SK-N-SH (cell line): ENCODE data around the gene CENATAC. TPM values are rescaled to one million over a fixed set of nuclear protein-coding genes. Genes with fewer than 3 reads are reported as not detected.

Experiments used
- CTCF ChIA-PET: fragments of 300-600, 350-600 bp; formaldehyde crosslinking; extraction: SDS; loops from one replicate; lab custom pipeline; 2021; lab: Yijun Ruan, JAX
- POLR2A ChIA-PET: fragments of 350-600 bp; sonication (Branson Sonifier 250); formaldehyde crosslinking; extraction: SDS; loops from one replicate; lab custom pipeline; 2020; ENCODE audit warnings: antibody characterized with exemption, inconsistent platforms; lab: Yijun Ruan, JAX
- DNase-seq: peaks from one replicate; pipeline ENCODE4 v3.0.0; 2012
- H2AFZ ChIP-seq: fragments of 200-600 bp; sonication (generic); 2 replicates; pipeline ENCODE4 v1.8.1; 2016; ENCODE audit warnings: antibody characterized with exemption, mild to moderate bottlenecking, low read depth
- H3F3A ChIP-seq: fragments of 200-600 bp; sonication (generic); replicated peaks from 2 replicates; pipeline ENCODE3; 2016; ENCODE audit warnings: antibody characterized with exemption, mild to moderate bottlenecking; ENCODE audit not compliant: insufficient read depth
- H3K27ac ChIP-seq, 2 experiments: fragments of 200-500 bp in 1 of 2; fragments of 200-600 bp in 1 of 2; sonication (Bioruptor generic) in 1 of 2; sonication (generic), shearing (Covaris generic) in 1 of 2; 2 replicates each; pipeline versions ENCODE4 v1.5.1 to v1.6.1; 2014 to 2016; ENCODE audit warnings: low read depth in 2 of 2, inconsistent platforms in 1 of 2, low read length in 1 of 2, mild to moderate bottlenecking in 1 of 2, mixed read lengths in 1 of 2
- H3K27me3 ChIP-seq: fragments of 200-600 bp; sonication (generic), shearing (Covaris generic); 2 replicates; pipeline ENCODE4 v1.6.1; 2016; ENCODE audit warnings: mixed run types; ENCODE audit not compliant: insufficient read depth
- H3K36me3 ChIP-seq, 2 experiments: fragments of 200-500 bp in 1 of 2; fragments of 200-600 bp in 1 of 2; sonication (Bioruptor generic) in 1 of 2; sonication (generic) in 1 of 2; replicated peaks in 1 of 2; 2 replicates each; pipeline versions ENCODE3 to v1.5.1; 2014 to 2016; ENCODE audit warnings: low read length in 1 of 2, mild to moderate bottlenecking in 1 of 2; ENCODE audit not compliant: insufficient read depth in 2 of 2, control insufficient read depth in 1 of 2
- H3K4me1 ChIP-seq, 2 experiments: fragments of 200-500 bp in 1 of 2; fragments of 200-600 bp in 1 of 2; sonication (Bioruptor generic) in 1 of 2; sonication (generic), shearing (Covaris generic) in 1 of 2; 2 replicates each; pipeline versions ENCODE4 v1.5.1 to v1.6.1; 2014 to 2016; ENCODE audit warnings: low read depth in 1 of 2, low read length in 1 of 2, mixed run types in 1 of 2; ENCODE audit not compliant: insufficient read depth in 2 of 2, control insufficient read depth in 1 of 2
- H3K4me2 ChIP-seq: fragments of 200-600 bp; sonication (generic), shearing (Covaris generic); 2 replicates; pipeline ENCODE4 v1.6.1; 2017; ENCODE audit warnings: mixed run types
- H3K4me3 ChIP-seq, 2 experiments: fragments of 200-500 bp in 1 of 2; fragments of 200-600 bp in 1 of 2; sonication (Bioruptor generic) in 1 of 2; sonication (generic), shearing (Covaris generic) in 1 of 2; 2 replicates each; pipeline versions ENCODE4 v1.5.1 to v1.8.1; 2014 to 2016; ENCODE audit warnings: low read depth in 2 of 2, inconsistent platforms in 1 of 2, low read length in 1 of 2, mild to moderate bottlenecking in 1 of 2, mixed read lengths in 1 of 2, moderate library complexity in 1 of 2
- H3K79me2 ChIP-seq: fragments of 200-600 bp; sonication (generic); 2 replicates; pipeline ENCODE4 v1.8.1; 2017; ENCODE audit warnings: mild to moderate bottlenecking; ENCODE audit not compliant: insufficient read depth
- H3K9ac ChIP-seq: fragments of 200-600 bp; sonication (generic); 2 replicates; pipeline ENCODE4 v1.6.1; 2017; ENCODE audit warnings: mixed run types
- H3K9me2 ChIP-seq: fragments of 200-600 bp; sonication (generic); 2 replicates; pipeline ENCODE4 v1.6.1; 2017; ENCODE audit warnings: mixed run types
- H3K9me3 ChIP-seq: fragments of 200-600 bp; sonication (generic); 2 replicates; pipeline ENCODE4 v1.6.1; 2017; ENCODE audit warnings: mixed run types, mild to moderate bottlenecking, moderate library complexity
- H4K20me1 ChIP-seq: fragments of 200-600 bp; sonication (generic); 2 replicates; pipeline ENCODE4 v1.6.1; 2017; ENCODE audit warnings: mild to moderate bottlenecking, mixed run types; ENCODE audit not compliant: insufficient read depth
- CHD2 ChIP-seq: fragments of 150-350 bp; IDR thresholded peaks from 2 replicates; pipeline ENCODE4 v1.6.1; 2018; ENCODE audit warnings: low read length; ENCODE audit not compliant: partially characterized antibody
- ELF1 ChIP-seq: IDR thresholded peaks from 2 replicates; pipeline ENCODE4 v1.4.0; 2012
- EZH2phosphoT487 ChIP-seq: fragments of 200-600 bp; sonication (generic); IDR thresholded peaks from 2 replicates; pipeline ENCODE4 v1.6.1; 2017; ENCODE audit warnings: low read depth, mixed run types, mild to moderate bottlenecking, antibody characterized with exemption, moderate library complexity, borderline replicate concordance
- FOXM1 ChIP-seq: IDR thresholded peaks from 2 replicates; pipeline ENCODE4 v1.4.0; 2012; ENCODE audit warnings: low read depth, mild to moderate bottlenecking
- GATA2 ChIP-seq: sonication (generic); formaldehyde crosslinking; IDR thresholded peaks from 2 replicates; pipeline ENCODE4 v1.5.0; 2020; ENCODE audit warnings: mild to moderate bottlenecking, missing genetic modification reagents
- MAX ChIP-seq: IDR thresholded peaks from 2 replicates; pipeline ENCODE4 v1.4.0; 2012; ENCODE audit warnings: low read depth
- MXI1 ChIP-seq: IDR thresholded peaks from 2 replicates; pipeline ENCODE4 v1.6.1; 2012; ENCODE audit warnings: mild to moderate bottlenecking, low read depth, low read length, improper control_type of control experiment
- NRF1 ChIP-seq: IDR thresholded peaks from 2 replicates; pipeline ENCODE4 v1.6.1; 2012; ENCODE audit warnings: low read depth, mild to moderate bottlenecking, low read length
- POLR2AphosphoS5 ChIP-seq: IDR thresholded peaks from 2 replicates; pipeline ENCODE4 v1.6.1; 2012; ENCODE audit warnings: low read depth, low read length
- RAD21 ChIP-seq: IDR thresholded peaks from 2 replicates; pipeline ENCODE4 v1.6.1; 2012; ENCODE audit warnings: mild to moderate bottlenecking, low read length
- RCOR1 ChIP-seq: fragments of 150-350 bp; IDR thresholded peaks from 2 replicates; pipeline ENCODE4 v1.6.1; 2017; ENCODE audit warnings: antibody characterized with exemption, low read length
- RFX5 ChIP-seq: IDR thresholded peaks from 2 replicates; pipeline ENCODE4 v1.6.1; 2012; ENCODE audit warnings: mild to moderate bottlenecking, improper control_type of control experiment, low read length
- SIN3A ChIP-seq: IDR thresholded peaks from 2 replicates; pipeline ENCODE4 v1.6.1; 2012; ENCODE audit warnings: low read depth, mild to moderate bottlenecking, low read length, moderate library complexity, borderline replicate concordance
- TAF1 ChIP-seq: IDR thresholded peaks from 2 replicates; pipeline ENCODE4 v1.6.1; 2012; ENCODE audit warnings: low read depth, mild to moderate bottlenecking, low read length, moderate library complexity, borderline replicate concordance
- TCF12 ChIP-seq: IDR thresholded peaks from 2 replicates; pipeline ENCODE4 v1.4.0; 2012
- TEAD4 ChIP-seq: IDR thresholded peaks from 2 replicates; pipeline ENCODE4 v1.4.0; 2012; ENCODE audit warnings: mild to moderate bottlenecking, borderline replicate concordance; ENCODE audit not compliant: insufficient read depth
- WGBS: methylation state at CpG from one replicate; pipeline ENCODE4 v1.1.6; 2017; ENCODE audit warnings: low lambda C conversion rate; 5-methylcytosine and 5-hydroxymethylcytosine counted together
- polyA plus RNA-seq, 3 experiments: library from polyadenylated mRNA; depleted of rRNA; stranded (reverse); fragments of >200 nt; gene quantifications; 2 replicates each; pipeline ENCODE4 v1.2.3, GENCODE V29; 2012
- TF ChIP-seq, protein P1 (sequence below): IDR thresholded peaks from 2 replicates; pipeline ENCODE4 v1.6.1; 2012; ENCODE audit warnings: mild to moderate bottlenecking, low read depth, low read length, moderate library complexity
- TF ChIP-seq, protein P2 (sequence below): IDR thresholded peaks from 2 replicates; pipeline ENCODE4 v1.4.0; 2012; ENCODE audit warnings: low read depth, borderline replicate concordance
- TF ChIP-seq, protein P3 (sequence below): fragments of 150-350 bp; IDR thresholded peaks from 2 replicates; pipeline ENCODE4 v1.6.1; 2017; ENCODE audit warnings: antibody characterized with exemption, low read length, low read depth, borderline replicate concordance
- TF ChIP-seq, protein P4 (sequence below): fragments of 200-600 bp; sonication (generic); IDR thresholded peaks from 2 replicates; pipeline ENCODE4 v1.6.1; 2017; ENCODE audit warnings: antibody characterized with exemption, mild to moderate bottlenecking, moderate library complexity

CENATAC gene
- polyA plus RNA-seq, 1 of the 3 experiments (the other 2 are of a cell fraction), result 16.0 TPM

- Histone ChIP-seq H3K9me2 (no peaks in the 10 kb centered on the region), H3K9me3 (no peaks in the 10 kb centered on the region), H3K4me1 (peaks cover 0 to 6% of the 10 kb centered on the region in 2 experiments; a peak in 1 of 4 replicates), H3K36me3 (no peaks in the 10 kb centered on the region), H3K27me3 (no peaks in the 10 kb centered on the region), H3K4me2 (no peak overlapping the region), H3K79me2 (no peaks in the 10 kb centered on the region), H3K4me3 (no peak overlapping the region), H4K20me1 (no peaks in the 10 kb centered on the region), H3K9ac (no peak overlapping the region), H2AFZ (no peak overlapping the region), H3K27ac (no peak overlapping the region), H3F3A (no peaks in the 10 kb centered on the region)
- CTCF ChIA-PET, result interaction anchor here (0.9 to 12.7 kb wide), 5 partner anchors 8 to 268 kb away, joined by 3 to 186 read pairs (median 22); partner anchors contain the start of genes BCL9L and CENATAC
- no peak for DNase-seq
- no peak for TF ChIP-seq MAX
- no peak for TF ChIP-seq ELF1
- no peak for TF ChIP-seq TEAD4
- no peak for TF ChIP-seq SIN3A
- no peak for TF ChIP-seq FOXM1
- TF ChIP-seq, protein P1, sequence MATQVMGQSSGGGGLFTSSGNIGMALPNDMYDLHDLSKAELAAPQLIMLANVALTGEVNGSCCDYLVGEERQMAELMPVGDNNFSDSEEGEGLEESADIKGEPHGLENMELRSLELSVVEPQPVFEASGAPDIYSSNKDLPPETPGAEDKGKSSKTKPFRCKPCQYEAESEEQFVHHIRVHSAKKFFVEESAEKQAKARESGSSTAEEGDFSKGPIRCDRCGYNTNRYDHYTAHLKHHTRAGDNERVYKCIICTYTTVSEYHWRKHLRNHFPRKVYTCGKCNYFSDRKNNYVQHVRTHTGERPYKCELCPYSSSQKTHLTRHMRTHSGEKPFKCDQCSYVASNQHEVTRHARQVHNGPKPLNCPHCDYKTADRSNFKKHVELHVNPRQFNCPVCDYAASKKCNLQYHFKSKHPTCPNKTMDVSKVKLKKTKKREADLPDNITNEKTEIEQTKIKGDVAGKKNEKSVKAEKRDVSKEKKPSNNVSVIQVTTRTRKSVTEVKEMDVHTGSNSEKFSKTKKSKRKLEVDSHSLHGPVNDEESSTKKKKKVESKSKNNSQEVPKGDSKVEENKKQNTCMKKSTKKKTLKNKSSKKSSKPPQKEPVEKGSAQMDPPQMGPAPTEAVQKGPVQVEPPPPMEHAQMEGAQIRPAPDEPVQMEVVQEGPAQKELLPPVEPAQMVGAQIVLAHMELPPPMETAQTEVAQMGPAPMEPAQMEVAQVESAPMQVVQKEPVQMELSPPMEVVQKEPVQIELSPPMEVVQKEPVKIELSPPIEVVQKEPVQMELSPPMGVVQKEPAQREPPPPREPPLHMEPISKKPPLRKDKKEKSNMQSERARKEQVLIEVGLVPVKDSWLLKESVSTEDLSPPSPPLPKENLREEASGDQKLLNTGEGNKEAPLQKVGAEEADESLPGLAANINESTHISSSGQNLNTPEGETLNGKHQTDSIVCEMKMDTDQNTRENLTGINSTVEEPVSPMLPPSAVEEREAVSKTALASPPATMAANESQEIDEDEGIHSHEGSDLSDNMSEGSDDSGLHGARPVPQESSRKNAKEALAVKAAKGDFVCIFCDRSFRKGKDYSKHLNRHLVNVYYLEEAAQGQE, result no peak
- no peak for TF ChIP-seq POLR2AphosphoS5
- no peak for TF ChIP-seq RAD21
- TF ChIP-seq, protein P2, sequence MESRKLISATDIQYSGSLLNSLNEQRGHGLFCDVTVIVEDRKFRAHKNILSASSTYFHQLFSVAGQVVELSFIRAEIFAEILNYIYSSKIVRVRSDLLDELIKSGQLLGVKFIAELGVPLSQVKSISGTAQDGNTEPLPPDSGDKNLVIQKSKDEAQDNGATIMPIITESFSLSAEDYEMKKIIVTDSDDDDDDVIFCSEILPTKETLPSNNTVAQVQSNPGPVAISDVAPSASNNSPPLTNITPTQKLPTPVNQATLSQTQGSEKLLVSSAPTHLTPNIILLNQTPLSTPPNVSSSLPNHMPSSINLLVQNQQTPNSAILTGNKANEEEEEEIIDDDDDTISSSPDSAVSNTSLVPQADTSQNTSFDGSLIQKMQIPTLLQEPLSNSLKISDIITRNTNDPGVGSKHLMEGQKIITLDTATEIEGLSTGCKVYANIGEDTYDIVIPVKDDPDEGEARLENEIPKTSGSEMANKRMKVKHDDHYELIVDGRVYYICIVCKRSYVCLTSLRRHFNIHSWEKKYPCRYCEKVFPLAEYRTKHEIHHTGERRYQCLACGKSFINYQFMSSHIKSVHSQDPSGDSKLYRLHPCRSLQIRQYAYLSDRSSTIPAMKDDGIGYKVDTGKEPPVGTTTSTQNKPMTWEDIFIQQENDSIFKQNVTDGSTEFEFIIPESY, result no peak
- TF ChIP-seq EZH2phosphoT487, result no peak
- WGBS, result 52% methylated on average over 2 of the region's 2 CpGs
- POLR2A ChIA-PET, result no interaction called here
Measured at GRCh38 chr11:118958577-118958976, 39.4 kb upstream of the CENATAC start.

GRCh38 chr11:118961189-118961588 lies 36.7 kb upstream of the CENATAC start:
- no peak overlapping the region for H3K9ac ChIP-seq
- no peak overlapping the region for H2AFZ ChIP-seq
- DNase-seq, result no peak
- ChIA-PET CTCF (interaction anchor here (1.3 to 12.7 kb wide), 3 partner anchors 30 to 272 kb away, joined by 4 to 186 read pairs (median 5); partner anchors contain the start of gene BCL9L), POLR2A (no interaction called here)
- H3K4me2 ChIP-seq, result no peak overlapping the region
- no peaks in the 10 kb centered on the region for H3K27me3 ChIP-seq
- no peaks in the 10 kb centered on the region for H3K36me3 ChIP-seq
- H4K20me1 ChIP-seq, result no peaks in the 10 kb centered on the region
- no peaks in the 10 kb centered on the region for H3K79me2 ChIP-seq
- H3K4me1 ChIP-seq, result peaks cover 0 to 2% of the 10 kb centered on the region in 2 experiments; a peak in 1 of 4 replicates
- H3K27ac ChIP-seq, result no peak overlapping the region
- no peaks in the 10 kb centered on the region for H3K9me3 ChIP-seq
- H3F3A ChIP-seq, result no peaks in the 10 kb centered on the region
- 74% methylated on average over 3 of the region's 5 CpGs for WGBS
- no peaks in the 10 kb centered on the region for H3K9me2 ChIP-seq
- no peak overlapping the region for H3K4me3 ChIP-seq
- TF ChIP-seq TCF12 (no peak), MXI1 (no peak), NRF1 (no peak), CHD2 (no peak), RFX5 (no peak), FOXM1 (no peak), GATA2 (no peak), TAF1 (no peak), RCOR1 (no peak)
- TF ChIP-seq, protein P3, sequence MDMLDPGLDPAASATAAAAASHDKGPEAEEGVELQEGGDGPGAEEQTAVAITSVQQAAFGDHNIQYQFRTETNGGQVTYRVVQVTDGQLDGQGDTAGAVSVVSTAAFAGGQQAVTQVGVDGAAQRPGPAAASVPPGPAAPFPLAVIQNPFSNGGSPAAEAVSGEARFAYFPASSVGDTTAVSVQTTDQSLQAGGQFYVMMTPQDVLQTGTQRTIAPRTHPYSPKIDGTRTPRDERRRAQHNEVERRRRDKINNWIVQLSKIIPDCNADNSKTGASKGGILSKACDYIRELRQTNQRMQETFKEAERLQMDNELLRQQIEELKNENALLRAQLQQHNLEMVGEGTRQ, result no peak
- TF ChIP-seq, protein P4, sequence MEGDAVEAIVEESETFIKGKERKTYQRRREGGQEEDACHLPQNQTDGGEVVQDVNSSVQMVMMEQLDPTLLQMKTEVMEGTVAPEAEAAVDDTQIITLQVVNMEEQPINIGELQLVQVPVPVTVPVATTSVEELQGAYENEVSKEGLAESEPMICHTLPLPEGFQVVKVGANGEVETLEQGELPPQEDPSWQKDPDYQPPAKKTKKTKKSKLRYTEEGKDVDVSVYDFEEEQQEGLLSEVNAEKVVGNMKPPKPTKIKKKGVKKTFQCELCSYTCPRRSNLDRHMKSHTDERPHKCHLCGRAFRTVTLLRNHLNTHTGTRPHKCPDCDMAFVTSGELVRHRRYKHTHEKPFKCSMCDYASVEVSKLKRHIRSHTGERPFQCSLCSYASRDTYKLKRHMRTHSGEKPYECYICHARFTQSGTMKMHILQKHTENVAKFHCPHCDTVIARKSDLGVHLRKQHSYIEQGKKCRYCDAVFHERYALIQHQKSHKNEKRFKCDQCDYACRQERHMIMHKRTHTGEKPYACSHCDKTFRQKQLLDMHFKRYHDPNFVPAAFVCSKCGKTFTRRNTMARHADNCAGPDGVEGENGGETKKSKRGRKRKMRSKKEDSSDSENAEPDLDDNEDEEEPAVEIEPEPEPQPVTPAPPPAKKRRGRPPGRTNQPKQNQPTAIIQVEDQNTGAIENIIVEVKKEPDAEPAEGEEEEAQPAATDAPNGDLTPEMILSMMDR, result no peak
